HEK293 (cell line): ENCODE data around the gene HDAC8.

Experiments used
- CTCF ChIP-seq: fragments of 450-650 bp; formaldehyde crosslinking; IDR thresholded peaks from 2 replicates; pipeline ENCODE4 v1.5.1; 2016; ENCODE audit warnings: missing biosample characterization, missing genetic modification characterization
- SP2 ChIP-seq: fragments of 450-650 bp; formaldehyde crosslinking; IDR thresholded peaks from 2 replicates; pipeline ENCODE4 v1.5.1; 2016; ENCODE audit warnings: missing biosample characterization, missing genetic modification characterization
- ZNF211 ChIP-seq: fragments of 450-650 bp; formaldehyde crosslinking; IDR thresholded peaks from 2 replicates; pipeline ENCODE4 v1.5.1; 2016; ENCODE audit warnings: low read depth, missing biosample characterization, missing genetic modification characterization

- no peak for TF ChIP-seq CTCF (tag by site-specific recombination)
- no peak for TF ChIP-seq SP2
- TF ChIP-seq ZNF211, result no peak
Measured at GRCh38 chrX:72465889-72466288, 106.8 kb downstream of the HDAC8 start.
